Keratinocyte (primary cell): Measurements from ENCODE around the gene UQCRHL. TPM values are rescaled to one million over a fixed set of nuclear protein-coding genes. Genes with fewer than 3 reads are reported as not detected.

Experiments
- DNase-seq: peaks from one replicate; pipeline ENCODE4 v3.0.0-alpha.2; 2011; ENCODE audit warnings: low read depth, missing footprints, low spot score
- FAIRE-seq: peaks from 2 replicates; lab custom pipeline; 2011; peaks lifted over from hg19 to GRCh38; lab: Jason Lieb, UNC
- H2AFZ ChIP-seq: 2 replicates; pipeline ENCODE4 v1.6.0; 2012; ENCODE audit warnings: low read length, control low read depth, inconsistent platforms; ENCODE audit not compliant: control insufficient read depth
- H3K27ac ChIP-seq: 2 replicates; pipeline ENCODE4 v1.5.1; 2011; ENCODE audit warnings: low read length; ENCODE audit not compliant: control insufficient read depth, insufficient read depth
- H3K27me3 ChIP-seq: 3 replicates; pipeline ENCODE4 v1.6.0; 2011; ENCODE audit warnings: low read length; ENCODE audit not compliant: control insufficient read depth, insufficient read depth; ENCODE audit errors: extremely low read depth
- H3K36me3 ChIP-seq, 2 experiments: 2 replicates in 1 of 2; 3 replicates in 1 of 2; pipeline ENCODE4 v1.5.1; 2011; ENCODE audit warnings: low read length in 2 of 2, mild to moderate bottlenecking in 1 of 2; ENCODE audit not compliant: control insufficient read depth in 2 of 2, insufficient read depth in 2 of 2; ENCODE audit errors: extremely low read depth in 1 of 2
- H3K4me1 ChIP-seq: 3 replicates; pipeline ENCODE4 v1.5.1; 2011; ENCODE audit warnings: low read length; ENCODE audit not compliant: control insufficient read depth, insufficient read depth; ENCODE audit errors: extremely low read depth
- H3K4me2 ChIP-seq: 3 replicates; pipeline ENCODE4 v1.6.0; 2011; ENCODE audit warnings: low read depth, low read length; ENCODE audit not compliant: control insufficient read depth, insufficient read depth; ENCODE audit errors: extremely low read depth
- H3K4me3 ChIP-seq, 3 experiments: fragments of 200-600 bp in 1 of 3; sonication (generic) in 1 of 3; 2 replicates in 2 of 3; 3 replicates in 1 of 3; pipeline ENCODE4 v1.5.1; 2011 to 2016; ENCODE audit warnings: low read length in 3 of 3, mild to moderate bottlenecking in 3 of 3, control low read depth in 2 of 3, inconsistent platforms in 1 of 3, low read depth in 1 of 3, mixed read lengths in 1 of 3, mixed run types in 1 of 3, moderate library complexity in 1 of 3; ENCODE audit not compliant: control insufficient read depth in 2 of 3, insufficient read depth in 2 of 3; ENCODE audit errors: extremely low read depth in 1 of 3
- H3K79me2 ChIP-seq: 2 replicates; pipeline ENCODE4 v1.6.0; 2012; ENCODE audit warnings: low read length; ENCODE audit not compliant: control insufficient read depth, insufficient read depth
- H3K9ac ChIP-seq: 3 replicates; pipeline ENCODE4 v1.6.0; 2011; ENCODE audit warnings: low read length; ENCODE audit not compliant: control insufficient read depth, insufficient read depth; ENCODE audit errors: extremely low read depth
- H3K9me1 ChIP-seq: 3 replicates; pipeline ENCODE4 v1.6.0; 2011; ENCODE audit warnings: low read length; ENCODE audit not compliant: control insufficient read depth, insufficient read depth; ENCODE audit errors: extremely low read depth
- H3K9me3 ChIP-seq: 2 replicates; pipeline ENCODE4 v1.5.1; 2012; ENCODE audit warnings: low read depth, low read length; ENCODE audit not compliant: control insufficient read depth
- H4K20me1 ChIP-seq: 3 replicates; pipeline ENCODE4 v1.6.0; 2011; ENCODE audit warnings: low read length; ENCODE audit not compliant: control insufficient read depth, insufficient read depth; ENCODE audit errors: extremely low read depth
- CTCF ChIP-seq, 3 experiments: IDR thresholded peaks in 1 of 3; conservative IDR thresholded peaks in 1 of 3; optimal IDR thresholded peaks in 1 of 3; 2 replicates in 2 of 3; 3 replicates in 1 of 3; pipeline versions ENCODE3 to v1.5.1; 2011; ENCODE audit warnings: low read length in 3 of 3, mild to moderate bottlenecking in 3 of 3, moderate library complexity in 2 of 3, control low read depth in 1 of 3, inconsistent platforms in 1 of 3; ENCODE audit not compliant: insufficient read depth in 2 of 3; ENCODE audit errors: extremely low read depth in 1 of 3
- EZH2 ChIP-seq: IDR thresholded peaks from one replicate; pipeline ENCODE4 v1.6.1; 2012; ENCODE audit warnings: inconsistent platforms, mild to moderate bottlenecking, low read length, moderate library complexity
- dilution Hi-C: fragments of 300-500 bp; cut with MboI; formaldehyde crosslinking; loops from one replicate; pipeline ENCODE4 v1.7.0; 2020; ENCODE audit warnings: low sequenced_read_pairs; ENCODE audit not compliant: extremely low pct_ligation_motif_present
- polyA plus RNA-seq, 5 experiments: library from polyadenylated mRNA; depleted of rRNA in 3 of 5; stranded (reverse) in 3 of 5; stranded (forward) in 1 of 5; unstranded in 1 of 5; fragments of >200 nt; gene quantifications; 1 replicate in 1 of 5; 2 replicates in 3 of 5; 3 replicates in 1 of 5; pipeline versions ENCODE4 v1.2.1 to v1.2.3, GENCODE V29; 2011 to 2012; ENCODE audit warnings: missing spikeins in 2 of 5, low read depth in 1 of 5, low replicate concordance in 1 of 5

UQCRHL gene
- polyA plus RNA-seq, 1 donor (not counting 4 experiments of a cell fraction or from before 2014, with no cell fraction given), result 14.0 TPM

- peak overlapping the region; percentile 68 for H3K27ac ChIP-seq
- H3K27me3 ChIP-seq, result no peaks in the 10 kb centered on the region
- H3K9me1 ChIP-seq, result peaks cover 4% of the 10 kb centered on the region
- dilution Hi-C loops, result no loop called here
- TF ChIP-seq CTCF (optimal IDR thresholded peaks at IDR 0.05 in 1 of 3, IDR thresholded peaks at IDR 0.05 in 1 of 3, conservative IDR thresholded peaks at IDR 0.05 in 1 of 3; ENCODE audit: extremely low read depth in 1 of 3, insufficient read depth in 2 of 3, low read length in 3 of 3), result no peak
- TF ChIP-seq EZH2, result no peak
- no peak for FAIRE-seq
- H3K9ac ChIP-seq, result no peak overlapping the region
- no peaks in the 10 kb centered on the region for H4K20me1 ChIP-seq
- H3K4me2 ChIP-seq, result no peak overlapping the region
- no peak for DNase-seq
- no peak overlapping the region for H2AFZ ChIP-seq
- no peaks in the 10 kb centered on the region for H3K36me3 ChIP-seq
- no peaks in the 10 kb centered on the region for H3K9me3 ChIP-seq
- H3K4me3 ChIP-seq, result no peak overlapping the region
- H3K4me1 ChIP-seq, result peaks cover 80% of the 10 kb centered on the region
- H3K79me2 ChIP-seq, result no peaks in the 10 kb centered on the region
These were observed 9.6 kb downstream of the UQCRHL start for GRCh38 chr1:15797614-15798390.

- Histone ChIP-seq H3K27ac (peak overlapping the region; percentile 99), H3K4me3 (no peak overlapping the region), H2AFZ (no peak overlapping the region), H3K9me3 (no peaks in the 10 kb centered on the region), H4K20me1 (no peaks in the 10 kb centered on the region), H3K9me1 (peaks cover 4% of the 10 kb centered on the region), H3K4me2 (peak overlapping the region; percentile 73), H3K27me3 (no peaks in the 10 kb centered on the region), H3K9ac (peak overlapping the region; percentile 77), H3K4me1 (peaks cover 69% of the 10 kb centered on the region), H3K36me3 (no peaks in the 10 kb centered on the region), H3K79me2 (no peaks in the 10 kb centered on the region)
- FAIRE-seq, result no peak
- DNase-seq, result no peak
- dilution Hi-C loops, result no loop called here
- TF ChIP-seq EZH2, result no peak
- TF ChIP-seq CTCF (optimal IDR thresholded peaks at IDR 0.05 in 1 of 3, IDR thresholded peaks at IDR 0.05 in 1 of 3, conservative IDR thresholded peaks at IDR 0.05 in 1 of 3; ENCODE audit: extremely low read depth in 1 of 3, insufficient read depth in 2 of 3, low read length in 3 of 3), result no peak
These were observed 11.4 kb downstream of the UQCRHL start for GRCh38 chr1:15796086-15796462.
